ENCODE measurements around the gene TRPM5. TPM values are rescaled to one million over a fixed set of nuclear protein-coding genes. Genes with fewer than 3 reads are reported as not detected.
A peak's percentile ranks its signal among the peaks of the same experiment; 100 is the strongest.

The TRPM5 gene
- total RNA-seq, 1 donor from 2014 or later = under 0.01 TPM

DNA sequence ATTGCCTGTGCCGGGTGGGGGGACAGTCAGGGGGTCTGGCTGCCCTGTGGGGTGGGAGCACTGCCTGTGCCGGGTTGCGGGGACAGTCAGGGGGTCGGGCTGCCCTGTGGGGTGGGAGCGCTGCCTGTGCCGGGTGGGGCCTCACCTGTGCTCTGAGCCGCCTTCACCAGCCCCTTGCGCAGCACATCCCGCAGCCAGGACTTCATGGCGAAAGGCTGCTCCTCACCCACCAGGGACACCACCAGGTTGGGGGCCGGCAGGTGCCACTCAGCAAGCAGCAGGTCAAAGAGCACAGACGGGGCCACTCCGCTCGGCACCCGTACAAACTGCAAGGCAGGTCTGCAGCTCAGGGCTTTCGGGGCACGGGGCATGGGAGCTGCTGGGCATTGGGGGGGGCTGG, 22.3 kb downstream of the TRPM5 start:
- Histone ChIP-seq H3K9me3 (ENCODE audit: control insufficient read depth in 3 of 3, low read length in 3 of 3) (no peaks in the 10 kb centered on the region), H3K4me1 (ENCODE audit: control insufficient read depth in 3 of 3, insufficient read depth in 3 of 3, low read length in 3 of 3) (peaks cover 4 to 11% (median 5%) of the 10 kb centered on the region in 3 donors), H3K36me3 (ENCODE audit: control insufficient read depth in 3 of 3, insufficient read depth in 3 of 3, low read length in 3 of 3) (no peaks in the 10 kb centered on the region), H3K9ac (ENCODE audit: low read depth in 1 of 3, low read length in 3 of 3) (no peak overlapping the region), H3K27ac (ENCODE audit: low read depth, low read length) (no peak overlapping the region), H3K27me3 (ENCODE audit: control insufficient read depth in 3 of 3, insufficient read depth in 3 of 3, low read length in 3 of 3) (peaks cover 0 to 10% (median 7%) of the 10 kb centered on the region in 3 donors), H3K4me3 (ENCODE audit: low read length in 3 of 3) (no peak overlapping the region)

DNA sequence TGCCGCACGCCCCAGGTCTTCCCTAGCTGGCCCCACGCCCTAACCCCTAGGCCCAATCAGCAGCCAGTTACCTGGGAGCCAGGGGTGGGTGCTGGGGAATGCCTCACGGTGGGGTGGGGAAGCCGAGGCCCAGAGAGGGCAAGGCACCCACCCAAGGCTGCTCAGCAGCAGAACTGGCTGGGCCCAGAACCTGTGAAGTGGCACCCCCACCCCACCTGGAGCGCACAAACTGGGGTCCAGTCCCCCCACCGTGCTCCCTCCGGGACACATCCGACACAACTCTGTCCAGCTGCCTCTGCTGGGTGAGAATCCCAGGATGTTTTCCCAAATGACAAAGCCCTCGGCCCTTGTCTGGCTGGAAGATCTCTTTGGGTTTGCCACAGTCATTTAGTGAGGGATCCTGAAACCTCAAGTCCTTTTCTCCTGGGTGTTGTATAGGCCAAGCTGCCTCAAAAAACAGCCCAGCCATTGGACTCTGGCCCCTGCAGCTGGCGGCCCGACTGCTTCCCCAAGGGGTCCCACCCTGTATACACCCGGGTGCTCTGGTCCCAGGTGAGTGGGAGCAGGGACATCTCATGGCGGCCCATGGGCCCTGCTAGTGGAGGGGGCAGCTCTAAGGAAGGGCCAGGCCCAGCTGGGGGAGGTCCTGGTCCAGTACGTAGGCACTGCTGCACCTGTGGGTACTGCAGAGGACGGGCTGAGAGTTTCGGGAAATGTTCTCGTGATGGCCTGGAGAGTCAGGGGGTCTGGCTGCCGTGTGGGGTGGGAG, 22.9 kb downstream of the TRPM5 start:
- Histone ChIP-seq H3K4me3 (ENCODE audit: low read length in 3 of 3) (no peak overlapping the region), H3K4me1 (ENCODE audit: control insufficient read depth in 3 of 3, insufficient read depth in 3 of 3, low read length in 3 of 3) (peaks cover 4 to 11% (median 5%) of the 10 kb centered on the region in 3 donors), H3K9me3 (ENCODE audit: control insufficient read depth in 3 of 3, low read length in 3 of 3) (no peaks in the 10 kb centered on the region), H3K9ac (ENCODE audit: low read depth in 1 of 3, low read length in 3 of 3) (peak overlapping the region in 1 of 3 donors; percentile 50), H3K27me3 (ENCODE audit: control insufficient read depth in 3 of 3, insufficient read depth in 3 of 3, low read length in 3 of 3) (peaks cover 0 to 11% (median 3%) of the 10 kb centered on the region in 3 donors), H3K36me3 (ENCODE audit: control insufficient read depth in 3 of 3, insufficient read depth in 3 of 3, low read length in 3 of 3) (no peaks in the 10 kb centered on the region), H3K27ac (ENCODE audit: low read depth, low read length) (no peak overlapping the region)

DNA sequence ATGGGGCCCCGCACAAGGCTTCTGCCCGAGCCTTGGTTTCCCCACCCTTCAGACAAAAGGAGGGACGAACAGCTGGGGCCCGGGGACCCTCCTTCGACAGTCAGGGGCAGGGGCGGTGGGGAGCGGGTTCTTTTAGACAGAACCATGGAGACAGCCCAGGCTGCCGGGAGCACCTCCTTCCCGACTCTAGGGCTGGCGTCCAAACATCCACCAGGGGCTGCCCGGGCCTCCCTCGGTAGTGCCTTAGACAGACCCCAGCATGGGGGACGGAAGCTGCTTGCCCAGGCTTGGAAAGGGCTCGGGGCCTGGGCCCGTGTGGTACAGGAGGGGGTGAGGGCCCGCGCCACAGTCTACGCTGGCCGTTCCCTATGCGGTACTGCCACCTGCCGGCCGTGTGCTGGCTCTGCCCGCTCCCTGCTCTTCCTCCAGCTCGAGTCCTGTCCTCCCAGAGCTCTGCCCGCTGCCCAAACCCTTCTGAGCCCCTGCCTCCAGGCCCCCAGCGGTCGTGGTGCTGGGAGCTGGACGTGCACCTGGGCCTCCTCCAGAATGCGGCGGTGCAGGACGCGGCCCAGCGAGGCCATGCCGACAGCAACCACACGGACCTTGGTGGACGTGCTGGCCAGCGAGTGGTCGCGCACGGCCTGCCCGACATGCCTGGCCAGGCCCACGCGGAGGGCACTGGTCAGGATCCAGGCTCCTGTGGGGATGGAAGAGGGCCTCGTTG, 23.6 kb downstream of the TRPM5 start:
- Histone ChIP-seq H3K27ac (ENCODE audit: low read depth, low read length) (no peak overlapping the region), H3K36me3 (ENCODE audit: control insufficient read depth in 3 of 3, insufficient read depth in 3 of 3, low read length in 3 of 3) (no peaks in the 10 kb centered on the region), H3K4me1 (ENCODE audit: control insufficient read depth in 3 of 3, insufficient read depth in 3 of 3, low read length in 3 of 3) (peaks cover 4 to 11% (median 5%) of the 10 kb centered on the region in 3 donors), H3K4me3 (ENCODE audit: low read length in 3 of 3) (peak overlapping the region in 1 of 3 donors; percentile 60), H3K9me3 (ENCODE audit: control insufficient read depth in 3 of 3, low read length in 3 of 3) (no peaks in the 10 kb centered on the region), H3K9ac (ENCODE audit: low read depth in 1 of 3, low read length in 3 of 3) (peak overlapping the region in 2 of 3 donors; percentile 23 to 50), H3K27me3 (ENCODE audit: control insufficient read depth in 3 of 3, insufficient read depth in 3 of 3, low read length in 3 of 3) (peaks cover 0 to 17% (median 7%) of the 10 kb centered on the region in 3 donors)

GRCh38 chr11:2419638-2420501, 24.4 kb downstream of the TRPM5 start:
- peaks cover 4 to 11% (median 5%) of the 10 kb centered on the region in 3 donors for H3K4me1 ChIP-seq (ENCODE audit: control insufficient read depth in 3 of 3, insufficient read depth in 3 of 3, low read length in 3 of 3)
- H3K36me3 ChIP-seq (ENCODE audit: control insufficient read depth in 3 of 3, insufficient read depth in 3 of 3, low read length in 3 of 3) = no peaks in the 10 kb centered on the region
- peak overlapping the region; percentile 23 to 51 (median 50) for H3K9ac ChIP-seq (ENCODE audit: low read depth in 1 of 3, low read length in 3 of 3)
- H3K9me3 ChIP-seq (ENCODE audit: control insufficient read depth in 3 of 3, low read length in 3 of 3) = no peaks in the 10 kb centered on the region
- peaks cover 0 to 21% (median 7%) of the 10 kb centered on the region in 3 donors for H3K27me3 ChIP-seq (ENCODE audit: control insufficient read depth in 3 of 3, insufficient read depth in 3 of 3, low read length in 3 of 3)
- no peak overlapping the region for H3K27ac ChIP-seq (ENCODE audit: low read depth, low read length)
- peak overlapping the region in 1 of 3 donors; percentile 45 for H3K4me3 ChIP-seq (ENCODE audit: low read length in 3 of 3)

DNA sequence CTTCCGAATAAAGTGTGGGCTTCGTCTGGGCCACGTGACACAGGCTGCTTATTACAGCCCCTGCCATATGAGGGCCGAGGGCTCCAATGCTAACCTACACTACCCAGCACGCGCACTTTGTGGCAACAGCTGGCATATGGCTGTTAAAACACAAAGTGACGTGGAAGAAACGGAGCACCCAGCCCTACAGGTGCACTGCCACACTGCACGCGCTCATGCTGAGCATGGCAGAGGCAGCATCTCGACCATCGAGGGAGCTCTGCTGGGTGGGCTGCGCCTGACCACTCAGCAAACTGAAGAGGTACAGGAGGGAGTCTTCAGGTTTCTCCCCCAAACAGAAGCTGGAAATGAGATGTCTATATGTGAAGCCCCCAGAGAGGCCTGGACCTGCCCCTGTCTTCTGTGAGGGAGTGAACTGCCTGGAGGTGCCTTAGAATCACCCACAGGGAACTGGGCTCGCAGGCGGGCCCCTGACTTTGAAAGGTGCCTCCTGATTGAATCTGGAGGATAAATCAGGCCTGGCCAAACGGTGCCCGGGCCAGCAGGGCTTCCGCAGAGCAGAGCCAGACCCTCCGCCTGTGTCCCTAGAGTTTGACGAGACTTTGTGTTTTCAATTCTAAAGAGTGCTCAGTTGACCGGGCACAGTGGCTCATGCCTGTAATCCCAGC, 25.5 kb downstream of the TRPM5 start:
- Histone ChIP-seq H3K9ac (ENCODE audit: low read depth in 1 of 3, low read length in 3 of 3) (peak overlapping the region in 1 of 3 donors; percentile 8), H3K36me3 (ENCODE audit: control insufficient read depth in 3 of 3, insufficient read depth in 3 of 3, low read length in 3 of 3) (no peaks in the 10 kb centered on the region), H3K27ac (ENCODE audit: low read depth, low read length) (no peak overlapping the region), H3K4me1 (ENCODE audit: control insufficient read depth in 3 of 3, insufficient read depth in 3 of 3, low read length in 3 of 3) (peaks cover 4 to 11% (median 5%) of the 10 kb centered on the region in 3 donors), H3K9me3 (ENCODE audit: control insufficient read depth in 3 of 3, low read length in 3 of 3) (no peaks in the 10 kb centered on the region), H3K27me3 (ENCODE audit: control insufficient read depth in 3 of 3, insufficient read depth in 3 of 3, low read length in 3 of 3) (peaks cover 0 to 21% (median 7%) of the 10 kb centered on the region in 3 donors), H3K4me3 (ENCODE audit: low read length in 3 of 3) (no peak overlapping the region)

GRCh38 chr11:2417856-2418692, 26.2 kb downstream of the TRPM5 start:
- Histone ChIP-seq H3K9ac (ENCODE audit: low read depth in 1 of 3, low read length in 3 of 3) (peak overlapping the region in 1 of 3 donors; percentile 8), H3K27me3 (ENCODE audit: control insufficient read depth in 3 of 3, insufficient read depth in 3 of 3, low read length in 3 of 3) (peaks cover 0 to 21% (median 7%) of the 10 kb centered on the region in 3 donors), H3K9me3 (ENCODE audit: control insufficient read depth in 3 of 3, low read length in 3 of 3) (no peaks in the 10 kb centered on the region), H3K36me3 (ENCODE audit: control insufficient read depth in 3 of 3, insufficient read depth in 3 of 3, low read length in 3 of 3) (no peaks in the 10 kb centered on the region), H3K4me3 (ENCODE audit: low read length in 3 of 3) (no peak overlapping the region), H3K4me1 (ENCODE audit: control insufficient read depth in 3 of 3, insufficient read depth in 3 of 3, low read length in 3 of 3) (peaks cover 4 to 11% (median 8%) of the 10 kb centered on the region in 3 donors), H3K27ac (ENCODE audit: low read depth, low read length) (no peak overlapping the region)

DNA sequence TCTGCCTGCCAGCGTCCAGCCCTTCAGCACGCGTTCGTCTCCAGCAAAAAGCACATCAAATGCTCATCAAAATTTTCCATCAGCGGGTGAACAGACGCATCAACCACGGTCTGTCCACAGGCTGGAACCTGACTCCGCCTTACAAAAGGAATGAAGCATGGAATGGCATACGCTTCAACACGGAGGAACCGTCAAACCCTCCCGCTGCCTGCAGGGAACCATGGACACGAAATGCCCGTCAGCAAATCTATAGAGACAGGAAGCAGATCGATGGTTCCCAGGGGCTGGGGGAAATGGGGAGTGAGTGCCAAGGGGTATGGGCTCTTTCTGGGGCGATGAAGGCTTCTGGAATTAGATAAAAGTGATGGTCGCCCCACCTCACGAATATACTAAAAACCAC, 27.5 kb downstream of the TRPM5 start:
- peaks cover 4 to 11% (median 8%) of the 10 kb centered on the region in 3 donors for H3K4me1 ChIP-seq (ENCODE audit: control insufficient read depth in 3 of 3, insufficient read depth in 3 of 3, low read length in 3 of 3)
- no peak overlapping the region for H3K27ac ChIP-seq (ENCODE audit: low read depth, low read length)
- H3K9me3 ChIP-seq (ENCODE audit: control insufficient read depth in 3 of 3, low read length in 3 of 3) = no peaks in the 10 kb centered on the region
- no peak overlapping the region for H3K9ac ChIP-seq (ENCODE audit: low read depth in 1 of 3, low read length in 3 of 3)
- H3K4me3 ChIP-seq (ENCODE audit: low read length in 3 of 3) = no peak overlapping the region
- H3K36me3 ChIP-seq (ENCODE audit: control insufficient read depth in 3 of 3, insufficient read depth in 3 of 3, low read length in 3 of 3) = no peaks in the 10 kb centered on the region
- H3K27me3 ChIP-seq (ENCODE audit: control insufficient read depth in 3 of 3, insufficient read depth in 3 of 3, low read length in 3 of 3) = peaks cover 0 to 21% (median 7%) of the 10 kb centered on the region in 3 donors

DNA sequence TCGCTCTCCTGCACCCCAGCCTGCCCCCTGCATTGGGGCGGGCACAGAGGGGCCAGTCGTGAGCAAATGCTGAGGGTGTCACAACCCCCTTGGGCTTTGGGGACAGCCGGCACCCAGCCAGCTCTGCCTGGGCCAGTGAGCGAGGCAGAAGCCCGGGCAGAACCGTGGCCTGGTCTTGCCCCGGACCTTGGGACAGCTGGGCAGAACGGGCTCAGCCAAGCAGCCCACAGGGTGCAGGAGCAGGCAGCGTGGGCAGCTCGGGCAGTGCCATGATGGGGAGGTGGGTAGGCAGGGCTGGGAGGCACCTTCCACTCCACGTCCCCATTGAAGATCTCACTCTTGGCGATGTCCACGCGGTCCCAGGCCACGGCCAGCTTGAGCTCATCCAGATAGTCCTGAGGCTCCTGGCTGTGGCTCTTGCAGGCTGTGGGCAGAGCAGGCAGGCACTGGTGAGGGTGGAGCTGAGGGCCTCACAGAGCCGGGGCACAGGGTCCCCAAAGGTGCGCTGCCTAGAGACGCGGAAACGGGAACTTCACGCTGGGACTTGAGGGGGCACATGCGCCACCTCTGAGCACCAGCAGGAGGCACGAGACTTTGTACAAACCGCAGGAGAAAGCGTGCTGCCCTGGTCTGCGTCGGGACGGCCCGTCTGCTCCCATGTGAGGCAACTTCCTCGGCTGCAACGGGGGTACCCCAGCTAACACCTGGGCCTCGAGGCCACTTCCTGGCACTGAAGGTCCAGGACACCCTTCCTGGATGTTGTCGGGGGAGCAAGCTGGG, 28.5 kb downstream of the TRPM5 start:
- Histone ChIP-seq H3K9ac (ENCODE audit: low read depth in 1 of 3, low read length in 3 of 3) (no peak overlapping the region), H3K4me3 (ENCODE audit: low read length in 3 of 3) (no peak overlapping the region), H3K27ac (ENCODE audit: low read depth, low read length) (no peak overlapping the region), H3K4me1 (ENCODE audit: control insufficient read depth in 3 of 3, insufficient read depth in 3 of 3, low read length in 3 of 3) (peaks cover 4 to 9% (median 8%) of the 10 kb centered on the region in 3 donors), H3K9me3 (ENCODE audit: control insufficient read depth in 3 of 3, low read length in 3 of 3) (no peaks in the 10 kb centered on the region), H3K27me3 (ENCODE audit: control insufficient read depth in 3 of 3, insufficient read depth in 3 of 3, low read length in 3 of 3) (peaks cover 0 to 15% (median 10%) of the 10 kb centered on the region in 3 donors), H3K36me3 (ENCODE audit: control insufficient read depth in 3 of 3, insufficient read depth in 3 of 3, low read length in 3 of 3) (no peaks in the 10 kb centered on the region)

All from skeletal muscle tissue (tissue), 4 donors.